NOMO-1 treated with dmso at 0.1 percent for 144 hours (cell line): ENCODE data around the gene NGEF.

Experiments
- DNase-seq: peaks from one replicate; lab custom pipeline; 2025; ENCODE audit not compliant: unreplicated experiment; lab: John Stamatoyannopoulos, UW

Gene NGEF

GRCh38 chr2:233044974-233045605 lies 32.0 kb upstream of the NGEF start:
- DNase-seq = no peak

- DNase-seq = no peak
These were observed 29.5 kb upstream of the NGEF start for GRCh38 chr2:233042549-233042948.

GRCh38 chr2:233041722-233042323 lies 28.8 kb upstream of the NGEF start:
- DNase-seq = no peak

- no peak for DNase-seq
These were observed 27.5 kb upstream of the NGEF start for GRCh38 chr2:233040571-233040970.

- no peak for DNase-seq
These were observed 26.9 kb upstream of the NGEF start for GRCh38 chr2:233039846-233040530.

GRCh38 chr2:233039212-233039845 lies 26.3 kb upstream of the NGEF start:
- no peak for DNase-seq

- DNase-seq = no peak
These were observed 24.0 kb upstream of the NGEF start for GRCh38 chr2:233037078-233037477.

GRCh38 chr2:233036162-233036838 lies 23.2 kb upstream of the NGEF start:
- no peak for DNase-seq

GRCh38 chr2:233035426-233036161 lies 22.5 kb upstream of the NGEF start:
- DNase-seq = no peak

- DNase-seq = no peak
These were observed 21.2 kb upstream of the NGEF start for GRCh38 chr2:233034091-233034882.

- DNase-seq = no peak
These were observed 20.6 kb upstream of the NGEF start for GRCh38 chr2:233033672-233034071.

- no peak for DNase-seq
These were observed 19.7 kb upstream of the NGEF start, which contains the start of gene NEU2 for GRCh38 chr2:233032551-233033320. NEU2 (plus strand) TSS chr2:233032672; CDS start chr2:233032672, 0 bp downstream.

- no peak for DNase-seq
These were observed 18.8 kb upstream of the NGEF start for GRCh38 chr2:233031556-233032500.

GRCh38 chr2:233029321-233029720 lies 16.3 kb upstream of the NGEF start:
- no peak for DNase-seq

GRCh38 chr2:233026198-233026813 lies 13.2 kb upstream of the NGEF start:
- DNase-seq = no peak

GRCh38 chr2:233025706-233026105 lies 12.7 kb upstream of the NGEF start:
- no peak for DNase-seq

- no peak for DNase-seq
These were observed 10.8 kb upstream of the NGEF start for GRCh38 chr2:233023761-233024410.
